T-helper 1 cell treated with Interleukin-12 subunit alpha and Interleukin-12 subunit beta and Interleukin-4 antibody, amounts not matched to agents 30 μg/mL and 1 μg/mL, for 36 hours (primary cell): Measurements from ENCODE around the gene NADK2.
A peak's percentile ranks its signal among the peaks of the same experiment; 100 is the strongest.

Source experiments
- H3K27ac Mint-ChIP-seq: one replicate; pipeline ENCODE4 v1.8.0; 2021; ENCODE audit warnings: mild to moderate bottlenecking, mixed read lengths
- H3K27me3 Mint-ChIP-seq: one replicate; pipeline ENCODE4 v1.8.0; 2021; ENCODE audit warnings: low read depth, mixed read lengths
- H3K36me3 Mint-ChIP-seq: one replicate; pipeline ENCODE4 v1.8.0; 2021; ENCODE audit warnings: low read depth, mixed read lengths
- H3K4me1 Mint-ChIP-seq: one replicate; pipeline ENCODE4 v1.8.0; 2021; ENCODE audit warnings: low read depth, mixed read lengths
- H3K4me3 Mint-ChIP-seq: one replicate; pipeline ENCODE4 v1.8.0; 2021; ENCODE audit warnings: mild to moderate bottlenecking, moderate library complexity, mixed read lengths
- H3K9me3 Mint-ChIP-seq: one replicate; pipeline ENCODE4 v1.8.0; 2021; ENCODE audit warnings: mixed read lengths

NADK2 gene

DNA sequence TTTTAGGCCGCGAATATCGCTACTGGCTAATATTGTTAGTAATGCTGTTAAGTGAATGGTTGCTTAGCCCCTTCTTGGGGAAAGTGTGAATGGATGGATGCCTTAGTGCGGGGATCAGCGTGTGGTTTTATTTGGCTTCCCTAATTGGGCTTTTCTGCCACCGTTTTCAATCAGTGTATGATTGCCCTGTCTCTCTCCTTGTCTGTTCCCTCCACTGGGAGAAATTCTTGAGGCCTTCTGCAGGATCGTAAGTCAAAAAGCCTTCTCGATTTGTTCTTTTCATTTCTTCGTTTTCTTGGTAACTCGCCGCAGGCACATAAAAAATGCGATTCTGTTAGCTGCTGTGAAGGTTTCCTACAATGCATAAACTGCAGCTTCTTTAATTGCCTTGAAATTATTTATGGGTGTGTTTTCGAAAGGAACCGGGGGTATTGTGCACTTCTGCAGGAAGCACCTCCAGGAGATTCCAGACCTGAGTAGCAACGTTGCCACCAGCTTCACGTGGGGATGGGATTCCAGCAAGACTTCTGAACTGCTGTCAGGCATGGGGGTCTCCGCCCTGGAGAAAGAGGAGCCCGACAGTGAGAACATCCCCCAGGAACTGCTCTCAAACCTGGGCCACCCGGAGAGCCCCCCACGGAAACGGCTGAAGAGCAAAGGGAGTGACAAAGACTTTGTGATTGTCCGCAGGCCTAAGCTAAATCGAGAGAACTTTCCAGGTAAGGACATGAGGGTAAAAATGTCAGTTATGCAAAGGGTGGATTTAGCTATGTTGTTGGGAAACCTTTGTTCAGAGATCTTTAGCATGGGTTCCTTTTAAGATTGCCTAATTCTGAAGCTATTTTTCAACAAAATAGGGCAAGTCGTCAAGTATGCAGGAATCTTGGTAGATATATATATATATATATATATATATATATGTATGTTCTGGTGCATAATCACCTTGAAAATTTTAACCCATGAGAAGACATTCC, 89.1 kb downstream of the NADK2 start:
- Mint-ChIP-seq H3K9me3 (no peaks in the 10 kb centered on the region), H3K4me1 (peaks cover 37% of the 10 kb centered on the region), H3K27me3 (no peaks in the 10 kb centered on the region), H3K27ac (peak overlapping the region; percentile 92), H3K4me3 (peak overlapping the region; percentile 94), H3K36me3 (peaks cover 31% of the 10 kb centered on the region)

DNA sequence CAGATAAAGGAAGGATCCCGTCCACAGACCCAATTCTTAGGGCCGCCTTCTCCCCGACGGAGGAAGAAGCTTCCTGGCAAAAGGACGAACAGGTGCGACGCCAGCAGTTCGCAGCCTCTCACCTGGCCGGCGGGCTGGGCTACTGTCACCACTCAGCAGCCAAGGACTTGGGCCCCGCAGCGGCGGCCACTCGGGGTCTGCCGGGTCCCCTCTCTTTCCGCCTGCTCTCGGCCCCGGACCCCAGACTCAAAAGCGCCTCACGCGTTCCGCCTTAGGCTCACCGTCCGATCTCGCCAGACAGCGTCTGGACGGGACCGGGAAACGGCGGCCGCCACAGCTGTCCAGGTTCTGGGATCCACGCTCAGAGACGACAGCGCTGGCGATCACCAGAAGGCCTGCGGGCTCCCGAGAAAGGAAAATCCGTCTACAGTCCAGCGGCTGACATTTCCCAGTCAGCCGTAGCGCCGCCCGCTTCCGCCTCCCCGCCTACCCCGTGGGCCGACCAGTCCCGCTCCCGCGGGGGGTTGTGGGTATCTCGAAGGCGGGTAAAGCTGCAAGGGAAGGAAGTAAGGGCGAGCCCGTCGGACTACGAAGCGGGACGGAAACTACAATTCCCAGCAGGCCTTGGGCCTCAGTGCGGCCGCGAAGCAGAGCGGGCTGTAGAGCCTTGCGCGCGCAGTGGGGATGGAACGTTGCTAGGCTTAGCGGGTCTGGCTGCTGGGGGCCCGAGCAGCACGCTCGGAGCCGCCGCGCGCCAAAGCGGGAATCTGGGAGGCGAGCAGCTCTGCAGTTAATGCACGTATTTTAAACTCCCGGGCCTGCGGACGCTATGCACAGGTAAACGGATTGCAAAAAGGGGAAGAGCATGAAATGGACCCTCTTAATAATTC, 90.0 kb downstream of the NADK2 start, which contains the start of the genes LMBRD2 and SKP2:
Gene LMBRD2 (minus strand): TSS at position 454 of the 890 bp plus-strand sequence. CDS start 8,538 bp downstream, outside the sequence.
Gene SKP2 (plus strand): TSS at position 678 of the 890 bp plus-strand sequence. CDS start 152 bp downstream, at position 830.
- Mint-ChIP-seq H3K9me3 (no peaks in the 10 kb centered on the region), H3K4me3 (peak within 1 kb of the TSS; percentile 94), H3K4me1 (peaks cover 37% of the 10 kb centered on the region), H3K36me3 (peaks cover 25% of the 10 kb centered on the region), H3K27me3 (no peaks in the 10 kb centered on the region), H3K27ac (peak within 1 kb of the TSS; percentile 92)

DNA sequence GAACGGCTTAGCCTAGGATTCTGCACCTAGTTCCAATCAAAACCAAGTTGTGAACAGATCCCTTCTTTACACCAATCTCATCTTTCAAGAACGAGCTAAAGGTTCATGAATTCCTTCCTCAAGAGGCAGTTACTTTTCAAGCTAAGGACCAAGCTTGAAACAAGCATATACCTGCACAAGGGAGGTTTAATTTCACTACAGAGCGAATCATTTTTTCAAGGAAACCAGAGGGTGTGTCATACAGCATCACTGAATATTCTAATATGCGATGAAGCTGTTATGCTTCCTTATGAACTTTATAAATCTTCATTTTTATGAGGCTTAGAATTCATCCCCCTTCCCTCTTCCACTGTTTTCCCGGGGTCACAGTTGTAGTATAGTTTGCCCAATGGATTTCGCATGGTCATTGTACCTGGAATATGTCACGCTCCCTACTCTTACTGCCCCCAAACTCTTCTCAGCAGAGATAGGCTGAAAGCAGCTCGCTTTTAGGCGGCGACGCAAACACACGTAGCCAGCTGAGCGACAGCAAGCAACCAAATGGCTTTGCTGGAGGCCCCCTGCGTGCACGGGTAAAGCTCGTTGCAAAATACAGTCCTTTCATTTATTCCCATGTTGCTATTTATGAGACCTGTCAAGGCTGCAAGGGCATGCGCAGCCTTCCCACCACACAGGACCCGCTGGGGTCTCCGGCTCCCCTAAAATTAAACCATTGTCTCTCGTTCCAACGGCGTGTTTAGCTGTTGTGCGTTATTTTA, 90.9 kb downstream of the NADK2 start:
- peaks cover 21% of the 10 kb centered on the region for H3K36me3 Mint-ChIP-seq
- no peaks in the 10 kb centered on the region for H3K9me3 Mint-ChIP-seq
- H3K4me1 Mint-ChIP-seq = peaks cover 32% of the 10 kb centered on the region
- no peaks in the 10 kb centered on the region for H3K27me3 Mint-ChIP-seq
- peak overlapping the region; percentile 94 for H3K4me3 Mint-ChIP-seq
- peak overlapping the region; percentile 92 for H3K27ac Mint-ChIP-seq

DNA sequence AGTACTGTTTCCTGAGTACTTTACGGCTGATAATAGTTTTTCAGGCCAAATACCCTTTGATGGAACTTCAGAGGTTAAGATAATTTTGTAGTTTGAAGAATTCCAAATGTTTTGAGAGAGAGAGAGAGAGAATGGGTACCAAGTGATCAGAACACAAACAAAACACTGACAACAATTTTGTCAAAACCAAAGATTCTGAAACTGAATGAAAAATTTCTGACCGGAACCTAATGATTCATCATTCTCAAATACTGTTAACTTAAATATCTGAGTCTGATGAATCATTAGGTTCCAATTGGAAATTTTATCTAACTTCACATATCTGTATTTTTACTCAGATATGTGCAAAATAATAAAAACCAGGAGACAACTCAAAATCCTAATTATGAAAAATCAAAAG, 94.0 kb downstream of the NADK2 start:
- no peak overlapping the region for H3K27ac Mint-ChIP-seq
- H3K4me1 Mint-ChIP-seq = peaks cover 15% of the 10 kb centered on the region
- peaks cover 7% of the 10 kb centered on the region for H3K36me3 Mint-ChIP-seq
- no peaks in the 10 kb centered on the region for H3K9me3 Mint-ChIP-seq
- H3K27me3 Mint-ChIP-seq = no peaks in the 10 kb centered on the region
- no peak overlapping the region for H3K4me3 Mint-ChIP-seq

DNA sequence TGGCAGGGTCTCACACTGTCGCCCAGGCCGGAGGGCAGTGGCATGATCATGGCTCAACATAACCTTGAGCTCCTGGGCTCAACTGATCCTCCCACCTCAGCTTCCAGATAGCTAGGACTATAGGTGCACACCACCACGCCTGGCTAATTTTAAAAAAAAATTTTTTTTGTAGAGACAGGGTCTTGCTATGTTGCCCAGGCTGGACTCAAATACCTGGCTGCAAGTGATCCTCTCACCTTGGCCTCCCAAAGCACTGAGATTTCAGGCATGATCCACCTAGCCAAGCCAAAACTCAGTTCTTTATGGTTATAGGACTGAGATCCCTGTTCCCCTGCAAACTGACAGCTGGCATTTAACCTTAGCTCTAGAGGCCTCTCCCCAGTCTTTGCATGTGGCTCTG, 95.3 kb downstream of the NADK2 start:
- Mint-ChIP-seq H3K36me3 (peaks cover 6% of the 10 kb centered on the region), H3K4me3 (no peak overlapping the region), H3K27ac (no peak overlapping the region), H3K4me1 (peaks cover 13% of the 10 kb centered on the region), H3K9me3 (no peaks in the 10 kb centered on the region), H3K27me3 (no peaks in the 10 kb centered on the region)

DNA sequence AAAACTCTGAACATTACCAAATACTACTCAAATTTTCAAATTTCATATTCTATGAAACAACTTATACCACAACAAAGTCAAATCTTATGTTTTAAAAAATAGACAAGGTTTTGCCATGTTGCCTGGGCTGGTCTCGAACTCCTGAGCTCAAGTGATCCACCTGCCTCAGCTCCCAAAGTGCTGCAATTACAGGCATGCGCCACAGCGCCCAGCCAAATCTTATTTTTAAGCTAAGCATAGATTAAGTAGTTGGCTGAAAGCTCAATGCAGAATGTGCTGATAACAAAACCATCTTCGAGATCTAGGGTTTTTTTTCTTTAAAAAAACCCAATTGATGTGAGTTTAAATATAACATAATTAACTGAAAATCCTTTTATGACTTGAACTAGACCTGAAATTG, 96.4 kb downstream of the NADK2 start:
- Mint-ChIP-seq H3K27ac (no peak overlapping the region), H3K4me1 (peaks cover 7% of the 10 kb centered on the region), H3K4me3 (no peak overlapping the region), H3K9me3 (peaks cover 4% of the 10 kb centered on the region), H3K27me3 (no peaks in the 10 kb centered on the region), H3K36me3 (peaks cover 13% of the 10 kb centered on the region)
